HS-5 (cell line): ENCODE results near the gene EDN2.

Experiments
- DNase-seq: peaks from one replicate; pipeline ENCODE4 v3.0.0-alpha.2; 2012; ENCODE audit warnings: low read depth

The EDN2 gene

GRCh38 chr1:41464885-41465284, 19.6 kb downstream of the EDN2 start:
- no peak for DNase-seq

GRCh38 chr1:41463516-41463915, 21.0 kb downstream of the EDN2 start:
- DNase-seq = no peak

GRCh38 chr1:41462680-41463004, 21.8 kb downstream of the EDN2 start:
- DNase-seq = no peak

GRCh38 chr1:41461790-41462679, 22.4 kb downstream of the EDN2 start:
- DNase-seq = no peak

- no peak for DNase-seq
Observed at GRCh38 chr1:41456847-41457540, 27.5 kb downstream of the EDN2 start.

- no peak for DNase-seq
Observed at GRCh38 chr1:41455479-41456332, 28.8 kb downstream of the EDN2 start.

- DNase-seq = no peak
Observed at GRCh38 chr1:41454406-41454805, 30.1 kb downstream of the EDN2 start.

GRCh38 chr1:41452704-41453290, 31.7 kb downstream of the EDN2 start:
- no peak for DNase-seq

- no peak for DNase-seq
Observed at GRCh38 chr1:41450747-41451285, 33.7 kb downstream of the EDN2 start.

GRCh38 chr1:41449326-41449921, 35.1 kb downstream of the EDN2 start:
- no peak for DNase-seq

GRCh38 chr1:41448821-41449220, 35.7 kb downstream of the EDN2 start:
- no peak for DNase-seq

GRCh38 chr1:41447995-41448770, 36.3 kb downstream of the EDN2 start:
- no peak for DNase-seq

- DNase-seq = no peak
Observed at GRCh38 chr1:41446851-41447610, 37.5 kb downstream of the EDN2 start.

GRCh38 chr1:41444785-41445184, 39.7 kb downstream of the EDN2 start:
- DNase-seq = no peak

GRCh38 chr1:41444246-41444645, 40.2 kb downstream of the EDN2 start:
- no peak for DNase-seq

- DNase-seq = no peak
Observed at GRCh38 chr1:41442697-41443251, 41.7 kb downstream of the EDN2 start.

GRCh38 chr1:41440321-41441085, 44.0 kb downstream of the EDN2 start:
- peak; percentile 29 for DNase-seq

- DNase-seq = no peak
Observed at GRCh38 chr1:41439234-41439633, 45.2 kb downstream of the EDN2 start.

GRCh38 chr1:41438711-41439110, 45.8 kb downstream of the EDN2 start:
- no peak for DNase-seq
